ENCODE measurements around the gene SLC16A6. TPM values are rescaled to one million over a fixed set of nuclear protein-coding genes. Genes with fewer than 3 reads are reported as not detected.
"Not testable (repeated sequence)": the region's sequence is repeated elsewhere in the genome, so short reads cannot be mapped to it uniquely, and the experiment has no call there.

Gene SLC16A6
- polyA plus RNA-seq, 1 donor from 2014 or later = 15.6 TPM

DNA sequence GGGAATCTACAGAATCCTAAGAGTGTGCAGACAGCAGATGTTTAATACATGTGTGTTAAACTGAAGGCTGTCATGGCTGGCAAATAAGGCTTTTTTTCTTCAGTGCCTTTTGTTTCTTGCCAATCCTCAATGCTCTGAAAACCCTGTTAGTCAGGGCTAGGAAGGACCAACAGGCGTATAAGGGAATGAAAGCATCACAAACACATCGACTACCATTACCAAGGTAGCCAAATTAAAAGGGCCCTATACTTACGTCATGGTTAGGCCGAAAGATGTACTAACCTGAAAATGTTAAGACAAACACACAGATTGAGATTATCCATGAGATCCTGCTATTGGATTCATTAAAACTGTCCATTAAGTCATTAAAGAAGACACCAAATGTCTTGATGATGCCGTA, 13.1 kb downstream of the SLC16A6 start:
- Histone ChIP-seq H3K27ac (ENCODE audit: low read length) (no peak overlapping the region), H3K27me3 (ENCODE audit: insufficient read depth, low read depth, low read length) (no peaks in the 10 kb centered on the region), H3F3A (ENCODE audit: insufficient read depth, low read length, poor library complexity, severe bottlenecking) (no peaks in the 10 kb centered on the region), H3K9ac (ENCODE audit: low read length) (no peak overlapping the region), H3K4me2 (ENCODE audit: low read length) (no peak overlapping the region), H2AFZ (ENCODE audit: low read depth, low read length) (no peak overlapping the region), H3K4me3 (ENCODE audit: low read length) (no peak overlapping the region), H3K79me2 (replicated peaks; ENCODE audit: insufficient read depth, low read length) (no peaks in the 10 kb centered on the region), H3K9me2 (ENCODE audit: insufficient read depth, low read length) (no peaks in the 10 kb centered on the region), H3K9me3 (ENCODE audit: low read length) (peaks cover 9% of the 10 kb centered on the region), H3K36me3 (ENCODE audit: insufficient read depth, low read length) (peaks cover 11% of the 10 kb centered on the region), H4K20me1 (ENCODE audit: insufficient read depth) (no peaks in the 10 kb centered on the region)
- no peak for TF ChIP-seq CTCF (IDR thresholded peaks at IDR 0.05; ENCODE audit: poor library complexity, severe bottlenecking)
- no peak for TF ChIP-seq EZH2 (IDR thresholded peaks at IDR 0.05; ENCODE audit: borderline replicate concordance, insufficient read depth, low read length, poor library complexity, severe bottlenecking)
- TF ChIP-seq, protein P1, sequence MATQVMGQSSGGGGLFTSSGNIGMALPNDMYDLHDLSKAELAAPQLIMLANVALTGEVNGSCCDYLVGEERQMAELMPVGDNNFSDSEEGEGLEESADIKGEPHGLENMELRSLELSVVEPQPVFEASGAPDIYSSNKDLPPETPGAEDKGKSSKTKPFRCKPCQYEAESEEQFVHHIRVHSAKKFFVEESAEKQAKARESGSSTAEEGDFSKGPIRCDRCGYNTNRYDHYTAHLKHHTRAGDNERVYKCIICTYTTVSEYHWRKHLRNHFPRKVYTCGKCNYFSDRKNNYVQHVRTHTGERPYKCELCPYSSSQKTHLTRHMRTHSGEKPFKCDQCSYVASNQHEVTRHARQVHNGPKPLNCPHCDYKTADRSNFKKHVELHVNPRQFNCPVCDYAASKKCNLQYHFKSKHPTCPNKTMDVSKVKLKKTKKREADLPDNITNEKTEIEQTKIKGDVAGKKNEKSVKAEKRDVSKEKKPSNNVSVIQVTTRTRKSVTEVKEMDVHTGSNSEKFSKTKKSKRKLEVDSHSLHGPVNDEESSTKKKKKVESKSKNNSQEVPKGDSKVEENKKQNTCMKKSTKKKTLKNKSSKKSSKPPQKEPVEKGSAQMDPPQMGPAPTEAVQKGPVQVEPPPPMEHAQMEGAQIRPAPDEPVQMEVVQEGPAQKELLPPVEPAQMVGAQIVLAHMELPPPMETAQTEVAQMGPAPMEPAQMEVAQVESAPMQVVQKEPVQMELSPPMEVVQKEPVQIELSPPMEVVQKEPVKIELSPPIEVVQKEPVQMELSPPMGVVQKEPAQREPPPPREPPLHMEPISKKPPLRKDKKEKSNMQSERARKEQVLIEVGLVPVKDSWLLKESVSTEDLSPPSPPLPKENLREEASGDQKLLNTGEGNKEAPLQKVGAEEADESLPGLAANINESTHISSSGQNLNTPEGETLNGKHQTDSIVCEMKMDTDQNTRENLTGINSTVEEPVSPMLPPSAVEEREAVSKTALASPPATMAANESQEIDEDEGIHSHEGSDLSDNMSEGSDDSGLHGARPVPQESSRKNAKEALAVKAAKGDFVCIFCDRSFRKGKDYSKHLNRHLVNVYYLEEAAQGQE (IDR thresholded peaks at IDR 0.05; ENCODE audit: borderline replicate concordance) = no peak
- TF ChIP-seq TAF1 (IDR thresholded peaks at IDR 0.05; ENCODE audit: low read depth) = no peak
- no peak for TF ChIP-seq RAD21 (conservative IDR thresholded peaks at IDR 0.05)
- TF ChIP-seq MXI1 (conservative IDR thresholded peaks at IDR 0.05; ENCODE audit: poor library complexity, severe bottlenecking) = no peak
- TF ChIP-seq EP300 (conservative IDR thresholded peaks at IDR 0.05; ENCODE audit: poor library complexity, severe bottlenecking) = no peak
- no peak for TF ChIP-seq SMC3 (conservative IDR thresholded peaks at IDR 0.05; ENCODE audit: poor library complexity)
- TF ChIP-seq POLR2AphosphoS5 (IDR thresholded peaks at IDR 0.05) = no peak

DNA sequence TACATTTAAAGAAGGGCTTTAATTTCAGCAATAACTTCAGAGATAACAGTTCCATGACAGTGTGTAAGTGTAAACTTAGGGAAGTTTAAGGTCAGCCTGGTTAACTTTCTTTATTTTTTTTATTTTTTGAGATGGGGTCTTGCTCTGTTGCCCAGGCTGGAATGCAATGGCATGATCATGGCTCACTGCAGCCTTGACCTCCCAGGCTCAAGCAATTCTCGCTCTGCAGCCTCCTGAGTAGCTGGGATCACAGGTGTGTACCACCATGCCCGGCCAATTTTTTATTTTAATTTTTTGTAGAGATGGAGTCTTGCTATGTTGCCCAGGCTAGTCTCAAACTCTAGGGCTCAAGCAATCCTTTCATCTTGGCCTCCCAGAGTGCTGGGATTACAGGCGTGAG, 14.6 kb downstream of the SLC16A6 start:
- H3K4me2 ChIP-seq (ENCODE audit: low read length); H3F3A ChIP-seq (ENCODE audit: insufficient read depth, low read length, poor library complexity, severe bottlenecking); H3K4me3 ChIP-seq (ENCODE audit: low read length); H2AFZ ChIP-seq (ENCODE audit: low read depth, low read length); H3K27ac ChIP-seq (ENCODE audit: low read length); H3K9me3 ChIP-seq (ENCODE audit: low read length); H3K27me3 ChIP-seq (ENCODE audit: insufficient read depth, low read depth, low read length); H3K9ac ChIP-seq (ENCODE audit: low read length); H4K20me1 ChIP-seq (ENCODE audit: insufficient read depth); H3K9me2 ChIP-seq (ENCODE audit: insufficient read depth, low read length); H3K79me2 ChIP-seq (replicated peaks; ENCODE audit: insufficient read depth, low read length): not testable (repeated sequence)
- H3K36me3 ChIP-seq (ENCODE audit: insufficient read depth, low read length) = peaks cover 11% of the 10 kb centered on the region

- Histone ChIP-seq H2AFZ (ENCODE audit: low read depth, low read length) (no peak overlapping the region), H3K4me3 (ENCODE audit: low read length) (no peak overlapping the region), H3K79me2 (replicated peaks; ENCODE audit: insufficient read depth, low read length) (no peaks in the 10 kb centered on the region), H3K9me2 (ENCODE audit: insufficient read depth, low read length) (no peaks in the 10 kb centered on the region), H3K27me3 (ENCODE audit: insufficient read depth, low read depth, low read length) (no peaks in the 10 kb centered on the region), H3K9me3 (ENCODE audit: low read length) (peaks cover 5% of the 10 kb centered on the region), H4K20me1 (ENCODE audit: insufficient read depth) (no peaks in the 10 kb centered on the region), H3F3A (ENCODE audit: insufficient read depth, low read length, poor library complexity, severe bottlenecking) (no peaks in the 10 kb centered on the region), H3K27ac (ENCODE audit: low read length) (no peak overlapping the region), H3K4me2 (ENCODE audit: low read length) (no peak overlapping the region), H3K36me3 (ENCODE audit: insufficient read depth, low read length) (peaks cover 5% of the 10 kb centered on the region), H3K9ac (ENCODE audit: low read length) (no peak overlapping the region)
- TF ChIP-seq EZH2 (IDR thresholded peaks at IDR 0.05; ENCODE audit: borderline replicate concordance, insufficient read depth, low read length, poor library complexity, severe bottlenecking) (no peak), EP300 (conservative IDR thresholded peaks at IDR 0.05; ENCODE audit: poor library complexity, severe bottlenecking) (no peak)
Measured at GRCh38 chr17:68273722-68274121, 17.2 kb downstream of the SLC16A6 start.

DNA sequence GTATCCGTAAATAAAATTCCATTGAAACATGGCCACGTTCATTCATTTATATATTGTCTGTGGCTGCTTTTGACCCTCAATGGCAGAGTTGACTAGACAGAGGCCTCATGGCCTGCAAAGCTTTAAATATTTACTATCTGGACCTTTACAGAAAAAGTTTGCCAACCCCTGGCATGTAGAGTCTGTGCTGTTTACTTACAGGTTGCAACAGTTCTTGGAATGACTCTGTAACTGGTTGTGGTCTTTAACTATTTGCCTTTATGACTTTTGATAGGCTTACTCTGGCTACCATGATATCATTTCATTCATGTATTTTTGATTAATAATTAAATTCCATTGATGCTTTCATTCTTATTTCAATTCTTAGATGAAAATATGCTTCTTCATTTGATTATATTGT, 25.1 kb downstream of the SLC16A6 start:
- H3K9ac ChIP-seq (ENCODE audit: low read length); H2AFZ ChIP-seq (ENCODE audit: low read depth, low read length); H3K27ac ChIP-seq (ENCODE audit: low read length); H3K4me3 ChIP-seq (ENCODE audit: low read length); H3K9me2 ChIP-seq (ENCODE audit: insufficient read depth, low read length); H3K9me3 ChIP-seq (ENCODE audit: low read length); H3K36me3 ChIP-seq (ENCODE audit: insufficient read depth, low read length); H3K4me2 ChIP-seq (ENCODE audit: low read length); H3K27me3 ChIP-seq (ENCODE audit: insufficient read depth, low read depth, low read length); H3K79me2 ChIP-seq (replicated peaks; ENCODE audit: insufficient read depth, low read length); H4K20me1 ChIP-seq (ENCODE audit: insufficient read depth); H3F3A ChIP-seq (ENCODE audit: insufficient read depth, low read length, poor library complexity, severe bottlenecking): not testable (repeated sequence)

Measured in neural cell (in vitro differentiated cells).